ENCODE data around the gene RASGEF1B. TPM values are rescaled to one million over a fixed set of nuclear protein-coding genes. Genes with fewer than 3 reads are reported as not detected.

The RASGEF1B gene
- total and polyA plus RNA-seq, 2 donors (not counting 3 experiments of a cell fraction or from before 2014, with no cell fraction given) = not detected

DNA sequence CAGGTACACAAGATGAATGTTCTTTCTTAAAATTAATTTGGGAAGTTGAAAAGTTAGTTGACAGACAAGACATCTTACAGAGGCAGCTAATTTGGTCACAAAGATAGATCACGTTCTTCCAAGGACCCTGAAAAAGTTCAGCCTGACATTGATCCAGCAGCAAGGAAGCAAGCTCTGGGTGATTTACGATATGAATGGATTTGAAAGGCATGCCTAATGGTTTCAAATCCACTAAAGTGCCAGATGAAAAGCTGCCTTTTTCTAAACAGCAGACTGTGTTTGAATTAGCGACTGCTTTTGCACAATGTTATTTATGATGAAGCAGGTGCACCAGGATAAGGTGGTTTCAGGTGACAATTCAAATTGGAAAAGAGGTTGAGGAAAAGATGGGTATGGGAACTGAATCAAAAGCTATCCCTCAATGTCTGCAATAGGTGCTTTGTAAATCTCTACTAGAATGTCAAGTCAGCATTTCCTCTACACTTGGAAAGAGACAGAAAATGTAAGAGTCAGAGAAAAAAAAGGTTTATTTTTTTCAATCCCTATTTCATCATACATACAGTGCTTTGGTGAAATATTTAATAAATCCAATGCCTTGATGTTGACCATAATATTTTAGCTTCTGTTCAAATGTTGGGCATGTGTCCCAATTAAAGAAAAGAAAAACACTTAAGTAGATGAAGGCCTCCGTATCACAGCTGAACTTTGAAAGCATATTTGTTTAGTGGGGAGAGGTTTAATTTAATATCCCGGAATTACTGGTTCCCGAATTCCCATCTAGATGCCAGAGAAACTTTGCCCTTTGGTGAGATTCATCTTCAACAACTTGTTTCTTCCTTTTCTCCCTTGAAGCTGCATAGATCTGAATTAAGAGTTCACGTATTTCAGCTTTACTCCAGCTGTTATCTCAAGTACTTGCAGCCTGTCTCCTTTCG lies 6.0 kb downstream of the RASGEF1B start:
- Histone ChIP-seq H3K4me2 (ENCODE audit: insufficient read depth, low read length) (no peak overlapping the region), H3K4me3 (replicated peaks in 1 of 3; ENCODE audit: insufficient read depth in 1 of 3, low read depth in 1 of 3, low read length in 3 of 3) (no peak overlapping the region), H2AFZ (ENCODE audit: low read depth, low read length) (no peak overlapping the region), H3K36me3 (ENCODE audit: control insufficient read depth in 2 of 2, extremely low read depth in 1 of 2, insufficient read depth in 2 of 2, low read length in 2 of 2) (no peaks in the 10 kb centered on the region), H3K9me1 (replicated peaks; ENCODE audit: control insufficient read depth, extremely low read depth, insufficient read depth, low read length) (no peaks in the 10 kb centered on the region), H4K20me1 (replicated peaks; ENCODE audit: control insufficient read depth, extremely low read depth, insufficient read depth, low read length) (no peaks in the 10 kb centered on the region), H3K9me3 (replicated peaks; ENCODE audit: control insufficient read depth, insufficient read depth, low read length) (no peaks in the 10 kb centered on the region), H3K9ac (replicated peaks; ENCODE audit: extremely low read depth, insufficient read depth, low read length) (no peak overlapping the region), H3K79me2 (ENCODE audit: control insufficient read depth, insufficient read depth, low read length) (no peaks in the 10 kb centered on the region), H3K27me3 (ENCODE audit: control insufficient read depth in 2 of 2, insufficient read depth in 2 of 2, low read length in 2 of 2) (peaks cover 16 to 18% of the 10 kb centered on the region in 2 experiments), H3K27ac (ENCODE audit: insufficient read depth, low read depth, low read length) (no peak overlapping the region), H3K4me1 (ENCODE audit: control insufficient read depth, extremely low read depth, insufficient read depth, low read length) (no peaks in the 10 kb centered on the region)
- ChIA-PET CTCF (interaction anchor here (0.6 to 4.4 kb wide), 5 partner anchors 19 to 803 kb away, joined by 4 to 184 read pairs (median 10); no protein-coding TSS in a partner anchor), POLR2A (no interaction called here)
- BruUV-seq (replicated peaks) = no TSS peak
- DNase-seq (ENCODE audit: low read depth, low spot score) (no peak), FAIRE-seq (no peak)
- TF ChIP-seq JUN (IDR thresholded peaks at IDR 0.05; ENCODE audit: borderline replicate concordance, insufficient read depth, insufficient read length, low read depth) (no peak), POLR2AphosphoS5 (IDR thresholded peaks at IDR 0.05; ENCODE audit: insufficient read depth, low read depth, low read length) (no peak), EZH2 (IDR thresholded peaks at IDR 0.05; ENCODE audit: borderline replicate concordance, low read depth, low read length, severe bottlenecking) (no peak)
- dilution Hi-C loops (cut with MboI; ENCODE audit: extremely low pct_ligation_motif_present, low sequenced_read_pairs) = no loop called here
- intact Hi-C loops (cut with micrococcal nuclease) = no loop called here

DNA sequence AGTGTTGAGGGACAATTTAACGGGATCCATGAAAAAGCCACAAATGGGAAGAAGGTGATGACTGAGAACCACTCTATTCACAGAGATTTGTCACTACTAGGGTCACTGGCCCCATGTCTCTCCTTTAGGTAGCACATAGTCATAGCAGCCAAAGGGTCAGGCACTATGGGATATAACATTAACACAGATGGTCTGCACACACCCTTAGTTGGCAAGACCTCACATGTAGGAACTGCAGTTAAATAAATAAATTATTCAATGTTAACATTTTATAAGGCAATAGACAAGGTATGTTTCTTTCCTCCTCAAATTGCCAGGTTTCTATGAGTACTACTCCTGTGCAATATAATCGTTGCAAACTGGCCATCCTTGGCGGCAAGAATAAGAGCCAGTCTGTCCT lies 10.9 kb downstream of the RASGEF1B start:
- Histone ChIP-seq H4K20me1 (replicated peaks; ENCODE audit: control insufficient read depth, extremely low read depth, insufficient read depth, low read length) (no peaks in the 10 kb centered on the region), H2AFZ (ENCODE audit: low read depth, low read length) (no peak overlapping the region), H3K9me3 (replicated peaks; ENCODE audit: control insufficient read depth, insufficient read depth, low read length) (no peaks in the 10 kb centered on the region), H3K27me3 (ENCODE audit: control insufficient read depth in 2 of 2, insufficient read depth in 2 of 2, low read length in 2 of 2) (no peaks in the 10 kb centered on the region), H3K27ac (ENCODE audit: insufficient read depth, low read depth, low read length) (no peak overlapping the region), H3K79me2 (ENCODE audit: control insufficient read depth, insufficient read depth, low read length) (no peaks in the 10 kb centered on the region), H3K4me1 (ENCODE audit: control insufficient read depth, extremely low read depth, insufficient read depth, low read length) (no peaks in the 10 kb centered on the region), H3K36me3 (ENCODE audit: control insufficient read depth in 2 of 2, extremely low read depth in 1 of 2, insufficient read depth in 2 of 2, low read length in 2 of 2) (no peaks in the 10 kb centered on the region), H3K9ac (replicated peaks; ENCODE audit: extremely low read depth, insufficient read depth, low read length) (no peak overlapping the region), H3K9me1 (replicated peaks; ENCODE audit: control insufficient read depth, extremely low read depth, insufficient read depth, low read length) (no peaks in the 10 kb centered on the region), H3K4me2 (ENCODE audit: insufficient read depth, low read length) (no peak overlapping the region), H3K4me3 (replicated peaks in 1 of 3; ENCODE audit: insufficient read depth in 1 of 3, low read depth in 1 of 3, low read length in 3 of 3) (no peak overlapping the region)
- DNase-seq (ENCODE audit: low read depth, low spot score) = no peak
- dilution Hi-C loops (cut with MboI; ENCODE audit: extremely low pct_ligation_motif_present, low sequenced_read_pairs) (no loop called here), intact Hi-C loops (cut with micrococcal nuclease) (no loop called here)
- ChIA-PET CTCF (no interaction called here), POLR2A (no interaction called here)
- TF ChIP-seq MYC (IDR thresholded peaks at IDR 0.05; ENCODE audit: low read depth, low read length) (no peak), JUN (IDR thresholded peaks at IDR 0.05; ENCODE audit: borderline replicate concordance, insufficient read depth, insufficient read length, low read depth) (no peak), GATA2 (IDR thresholded peaks at IDR 0.05; ENCODE audit: insufficient read depth, insufficient read length, low read depth, low read length) (no peak), POLR2A (IDR thresholded peaks at IDR 0.05; ENCODE audit: low read depth, low read length) (no peak), FOS (IDR thresholded peaks at IDR 0.05; ENCODE audit: borderline replicate concordance, insufficient read depth, low read length) (no peak)
- TF ChIP-seq, protein P1, sequence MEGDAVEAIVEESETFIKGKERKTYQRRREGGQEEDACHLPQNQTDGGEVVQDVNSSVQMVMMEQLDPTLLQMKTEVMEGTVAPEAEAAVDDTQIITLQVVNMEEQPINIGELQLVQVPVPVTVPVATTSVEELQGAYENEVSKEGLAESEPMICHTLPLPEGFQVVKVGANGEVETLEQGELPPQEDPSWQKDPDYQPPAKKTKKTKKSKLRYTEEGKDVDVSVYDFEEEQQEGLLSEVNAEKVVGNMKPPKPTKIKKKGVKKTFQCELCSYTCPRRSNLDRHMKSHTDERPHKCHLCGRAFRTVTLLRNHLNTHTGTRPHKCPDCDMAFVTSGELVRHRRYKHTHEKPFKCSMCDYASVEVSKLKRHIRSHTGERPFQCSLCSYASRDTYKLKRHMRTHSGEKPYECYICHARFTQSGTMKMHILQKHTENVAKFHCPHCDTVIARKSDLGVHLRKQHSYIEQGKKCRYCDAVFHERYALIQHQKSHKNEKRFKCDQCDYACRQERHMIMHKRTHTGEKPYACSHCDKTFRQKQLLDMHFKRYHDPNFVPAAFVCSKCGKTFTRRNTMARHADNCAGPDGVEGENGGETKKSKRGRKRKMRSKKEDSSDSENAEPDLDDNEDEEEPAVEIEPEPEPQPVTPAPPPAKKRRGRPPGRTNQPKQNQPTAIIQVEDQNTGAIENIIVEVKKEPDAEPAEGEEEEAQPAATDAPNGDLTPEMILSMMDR (IDR thresholded peaks at IDR 0.05; ENCODE audit: extremely low read depth in 1 of 2, insufficient read depth in 1 of 2, low read depth in 1 of 2, low read length in 2 of 2) = no peak
- TF ChIP-seq, protein P2, sequence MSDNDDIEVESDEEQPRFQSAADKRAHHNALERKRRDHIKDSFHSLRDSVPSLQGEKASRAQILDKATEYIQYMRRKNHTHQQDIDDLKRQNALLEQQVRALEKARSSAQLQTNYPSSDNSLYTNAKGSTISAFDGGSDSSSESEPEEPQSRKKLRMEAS (IDR thresholded peaks at IDR 0.05; ENCODE audit: insufficient read depth, insufficient read length) = no peak
- no TSS peak for BruUV-seq (replicated peaks)
- FAIRE-seq = no peak

Data from endothelial cell of umbilical vein (primary cell).